Dendritic cell treated with granulocyte-macrophage colony-stimulating factor and Interleukin-4, amounts not matched to agents 40 ng/mL and 50 ng/mL, for 4 days (primary cell): ENCODE measurements around the gene S1PR2.
A peak's percentile ranks its signal among the peaks of the same experiment; 100 is the strongest.
"Not testable (repeated sequence)": the region's sequence is repeated elsewhere in the genome, so short reads cannot be mapped to it uniquely, and the experiment has no call there.

Experiments used
- H3K27ac Mint-ChIP-seq: one replicate; pipeline ENCODE4 v1.8.0; 2022; ENCODE audit warnings: mild to moderate bottlenecking, mixed read lengths
- H3K27me3 Mint-ChIP-seq: one replicate; pipeline ENCODE4 v1.8.0; 2022; ENCODE audit warnings: mild to moderate bottlenecking, mixed read lengths
- H3K36me3 Mint-ChIP-seq: one replicate; pipeline ENCODE4 v1.8.0; 2022; ENCODE audit warnings: low read depth, mixed read lengths
- H3K4me1 Mint-ChIP-seq: one replicate; pipeline ENCODE4 v1.8.0; 2022; ENCODE audit warnings: low read depth, mixed read lengths
- H3K4me3 Mint-ChIP-seq: one replicate; pipeline ENCODE4 v1.8.0; 2022; ENCODE audit warnings: mild to moderate bottlenecking, moderate library complexity, mixed read lengths
- H3K9me3 Mint-ChIP-seq: one replicate; pipeline ENCODE4 v1.8.0; 2022; ENCODE audit warnings: mixed read lengths
- intact Hi-C: fragments of 100-400 bp; cut with micrococcal nuclease; formaldehyde crosslinking; loops from one replicate; pipeline ENCODE4 v1.15.0; 2022

S1PR2 gene

GRCh38 chr19:10241826-10242449 is 10.8 kb upstream of the S1PR2 start:
- H3K36me3 Mint-ChIP-seq, H3K4me3 Mint-ChIP-seq, H3K27me3 Mint-ChIP-seq, H3K27ac Mint-ChIP-seq, intact Hi-C loops, H3K9me3 Mint-ChIP-seq: not testable (repeated sequence)
- peaks cover 27% of the 10 kb centered on the region for H3K4me1 Mint-ChIP-seq

GRCh38 chr19:10238172-10238783 is 7.1 kb upstream of the S1PR2 start:
- no peak overlapping the region for H3K4me3 Mint-ChIP-seq
- H3K27ac Mint-ChIP-seq = peak overlapping the region; percentile 35
- peaks cover 26% of the 10 kb centered on the region for H3K4me1 Mint-ChIP-seq
- H3K9me3 Mint-ChIP-seq = no peaks in the 10 kb centered on the region
- H3K27me3 Mint-ChIP-seq = no peaks in the 10 kb centered on the region
- intact Hi-C loops = no loop called here
- no peaks in the 10 kb centered on the region for H3K36me3 Mint-ChIP-seq

GRCh38 chr19:10237702-10238101 is 6.6 kb upstream of the S1PR2 start:
- H3K27ac Mint-ChIP-seq = peak overlapping the region; percentile 35
- no peak overlapping the region for H3K4me3 Mint-ChIP-seq

GRCh38 chr19:10235409-10235808 is 4.3 kb upstream of the S1PR2 start:
- H3K4me3 Mint-ChIP-seq, intact Hi-C loops: not testable (repeated sequence)

More at GRCh38 chr19:10237702-10238101, 6.6 kb upstream of the S1PR2 start:
- Mint-ChIP-seq H3K27me3 (no peaks in the 10 kb centered on the region), H3K4me1 (peaks cover 26% of the 10 kb centered on the region), H3K36me3 (no peaks in the 10 kb centered on the region), H3K9me3 (no peaks in the 10 kb centered on the region)
- intact Hi-C loops = no loop called here

GRCh38 chr19:10235003-10235402 is 3.9 kb upstream of the S1PR2 start:
- Mint-ChIP-seq H3K9me3 (no peaks in the 10 kb centered on the region), H3K4me3 (no peak overlapping the region), H3K27me3 (peaks cover 6% of the 10 kb centered on the region), H3K27ac (no peak overlapping the region), H3K4me1 (peaks cover 26% of the 10 kb centered on the region), H3K36me3 (peaks cover 10% of the 10 kb centered on the region)
- intact Hi-C loops = no loop called here

More at GRCh38 chr19:10235409-10235808, 4.3 kb upstream of the S1PR2 start:
- H3K4me1 Mint-ChIP-seq = peaks cover 26% of the 10 kb centered on the region
- H3K27me3 Mint-ChIP-seq, H3K27ac Mint-ChIP-seq, H3K36me3 Mint-ChIP-seq, H3K9me3 Mint-ChIP-seq: not testable (repeated sequence)

GRCh38 chr19:10233946-10234345 is 2.8 kb upstream of the S1PR2 start:
- Mint-ChIP-seq H3K27ac (no peak overlapping the region), H3K4me1 (peaks cover 31% of the 10 kb centered on the region)
- intact Hi-C loops = loop anchor here (5.0 kb wide), 1 partner anchor 37 kb away; no protein-coding TSS in a partner anchor

GRCh38 chr19:10231612-10232228 is 589 bp upstream of the S1PR2 start:
- H3K4me3 Mint-ChIP-seq = peak overlapping the region; percentile 92
- H3K27ac Mint-ChIP-seq = peak overlapping the region; percentile 91
- H3K27me3 Mint-ChIP-seq = peaks cover 6% of the 10 kb centered on the region
- intact Hi-C loops = loop anchor here (2.0 to 5.0 kb wide), 2 partner anchors 19 to 34 kb away; no protein-coding TSS in a partner anchor
- H3K4me1 Mint-ChIP-seq = peaks cover 36% of the 10 kb centered on the region
- H3K36me3 Mint-ChIP-seq = peaks cover 27% of the 10 kb centered on the region
- H3K9me3 Mint-ChIP-seq = no peaks in the 10 kb centered on the region

More at GRCh38 chr19:10233946-10234345, 2.8 kb upstream of the S1PR2 start:
- Mint-ChIP-seq H3K9me3 (no peaks in the 10 kb centered on the region), H3K4me3 (no peak overlapping the region), H3K36me3 (peaks cover 12% of the 10 kb centered on the region), H3K27me3 (peaks cover 6% of the 10 kb centered on the region)

GRCh38 chr19:10230173-10230860 is 814 bp downstream of the S1PR2 start:
- Mint-ChIP-seq H3K9me3 (no peaks in the 10 kb centered on the region), H3K27me3 (peaks cover 6% of the 10 kb centered on the region), H3K4me3 (peak overlapping the region; percentile 92), H3K36me3 (peaks cover 39% of the 10 kb centered on the region), H3K4me1 (peaks cover 39% of the 10 kb centered on the region), H3K27ac (peak overlapping the region; percentile 91)
- intact Hi-C loops = loop anchor here (2.0 to 5.0 kb wide), 2 partner anchors 20 to 33 kb away; no protein-coding TSS in a partner anchor

- H3K27ac Mint-ChIP-seq = peak overlapping the region; percentile 91
- H3K4me3 Mint-ChIP-seq = peak overlapping the region; percentile 92
- H3K27me3 Mint-ChIP-seq = peaks cover 6% of the 10 kb centered on the region
- H3K36me3 Mint-ChIP-seq = peaks cover 50% of the 10 kb centered on the region
- intact Hi-C loops = no loop called here
- H3K4me1 Mint-ChIP-seq = peaks cover 50% of the 10 kb centered on the region
- no peaks in the 10 kb centered on the region for H3K9me3 Mint-ChIP-seq
Observed at GRCh38 chr19:10228920-10229319, 2.2 kb downstream of the S1PR2 start.

- H3K27ac Mint-ChIP-seq = peak overlapping the region; percentile 91
- peaks cover 6% of the 10 kb centered on the region for H3K27me3 Mint-ChIP-seq
- peaks cover 55% of the 10 kb centered on the region for H3K36me3 Mint-ChIP-seq
- peak overlapping the region; percentile 92 for H3K4me3 Mint-ChIP-seq
- peaks cover 55% of the 10 kb centered on the region for H3K4me1 Mint-ChIP-seq
- intact Hi-C loops = no loop called here
- no peaks in the 10 kb centered on the region for H3K9me3 Mint-ChIP-seq
Observed at GRCh38 chr19:10228393-10228792, 2.7 kb downstream of the S1PR2 start.

GRCh38 chr19:10227026-10227971 is 3.8 kb downstream of the S1PR2 start:
- intact Hi-C loops = no loop called here
- Mint-ChIP-seq H3K4me1 (peaks cover 63% of the 10 kb centered on the region), H3K4me3 (no peak overlapping the region), H3K9me3 (no peaks in the 10 kb centered on the region), H3K27ac (peak overlapping the region; percentile 25), H3K36me3 (peaks cover 65% of the 10 kb centered on the region), H3K27me3 (peaks cover 6% of the 10 kb centered on the region)

GRCh38 chr19:10226376-10227025 is 4.6 kb downstream of the S1PR2 start:
- Mint-ChIP-seq H3K4me3 (peak overlapping the region; percentile 30), H3K27ac (peak overlapping the region; percentile 25), H3K9me3 (no peaks in the 10 kb centered on the region), H3K36me3 (peaks cover 73% of the 10 kb centered on the region), H3K4me1 (peaks cover 71% of the 10 kb centered on the region), H3K27me3 (no peaks in the 10 kb centered on the region)
- intact Hi-C loops = no loop called here

GRCh38 chr19:10226021-10226375 is 5.1 kb downstream of the S1PR2 start:
- Mint-ChIP-seq H3K27me3 (no peaks in the 10 kb centered on the region), H3K9me3 (no peaks in the 10 kb centered on the region), H3K27ac (peak overlapping the region; percentile 25), H3K4me3 (no peak overlapping the region), H3K4me1 (peaks cover 76% of the 10 kb centered on the region), H3K36me3 (peaks cover 78% of the 10 kb centered on the region)
- intact Hi-C loops = no loop called here
